ENCODE results near the gene SRSF7.

- TF ChIP-seq, protein P1, sequence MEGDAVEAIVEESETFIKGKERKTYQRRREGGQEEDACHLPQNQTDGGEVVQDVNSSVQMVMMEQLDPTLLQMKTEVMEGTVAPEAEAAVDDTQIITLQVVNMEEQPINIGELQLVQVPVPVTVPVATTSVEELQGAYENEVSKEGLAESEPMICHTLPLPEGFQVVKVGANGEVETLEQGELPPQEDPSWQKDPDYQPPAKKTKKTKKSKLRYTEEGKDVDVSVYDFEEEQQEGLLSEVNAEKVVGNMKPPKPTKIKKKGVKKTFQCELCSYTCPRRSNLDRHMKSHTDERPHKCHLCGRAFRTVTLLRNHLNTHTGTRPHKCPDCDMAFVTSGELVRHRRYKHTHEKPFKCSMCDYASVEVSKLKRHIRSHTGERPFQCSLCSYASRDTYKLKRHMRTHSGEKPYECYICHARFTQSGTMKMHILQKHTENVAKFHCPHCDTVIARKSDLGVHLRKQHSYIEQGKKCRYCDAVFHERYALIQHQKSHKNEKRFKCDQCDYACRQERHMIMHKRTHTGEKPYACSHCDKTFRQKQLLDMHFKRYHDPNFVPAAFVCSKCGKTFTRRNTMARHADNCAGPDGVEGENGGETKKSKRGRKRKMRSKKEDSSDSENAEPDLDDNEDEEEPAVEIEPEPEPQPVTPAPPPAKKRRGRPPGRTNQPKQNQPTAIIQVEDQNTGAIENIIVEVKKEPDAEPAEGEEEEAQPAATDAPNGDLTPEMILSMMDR (IDR thresholded peaks at IDR 0.05; ENCODE audit: low read depth, low read length), result no peak
- TF ChIP-seq POLR2A (IDR thresholded peaks at IDR 0.05; ENCODE audit: extremely low read depth, insufficient read length), result no peak
Observed at GRCh38 chr2:38713338-38713737, 37.8 kb downstream of the SRSF7 start.
